Smooth muscle cell (in vitro differentiated cells): ENCODE results near the gene CAPZB. TPM values are rescaled to one million over a fixed set of nuclear protein-coding genes. Genes with fewer than 3 reads are reported as not detected.

Experiments
- DNase-seq: peaks from one replicate; lab custom pipeline; 2025; ENCODE audit not compliant: unreplicated experiment; lab: John Stamatoyannopoulos, UW
- H2AFZ ChIP-seq: fragments of 200-600 bp; sonication (generic); 2 replicates; pipeline ENCODE4 v1.6.0; 2016; ENCODE audit warnings: antibody characterized with exemption, low read depth, mild to moderate bottlenecking
- H3F3A ChIP-seq: fragments of 200-600 bp; sonication (generic); 2 replicates; pipeline ENCODE4 v1.6.0; 2017; ENCODE audit warnings: antibody characterized with exemption, low read depth
- H3K27ac ChIP-seq: fragments of 200-600 bp; sonication (generic); 2 replicates; pipeline ENCODE4 v1.5.1; 2016; ENCODE audit warnings: low read depth, mild to moderate bottlenecking
- H3K27me3 ChIP-seq: fragments of 200-600 bp; sonication (generic); 2 replicates; pipeline ENCODE4 v1.6.1; 2016; ENCODE audit warnings: low read depth, mild to moderate bottlenecking
- H3K36me3 ChIP-seq: fragments of 200-600 bp; sonication (generic); 2 replicates; pipeline ENCODE4 v1.5.1; 2016; ENCODE audit warnings: low read depth
- H3K4me1 ChIP-seq: fragments of 200-600 bp; sonication (generic); 2 replicates; pipeline ENCODE4 v1.5.1; 2016; ENCODE audit warnings: low read depth
- H3K4me2 ChIP-seq: fragments of 200-600 bp; sonication (generic); 2 replicates; pipeline ENCODE4 v1.6.0; 2016; ENCODE audit warnings: mild to moderate bottlenecking
- H3K4me3 ChIP-seq: fragments of 200-600 bp; sonication (generic); 2 replicates; pipeline ENCODE4 v1.5.1; 2016; ENCODE audit warnings: mild to moderate bottlenecking
- H3K79me2 ChIP-seq: fragments of 200-600 bp; sonication (generic); 2 replicates; pipeline ENCODE4 v1.6.0; 2016; ENCODE audit warnings: low read depth, mild to moderate bottlenecking
- H3K9ac ChIP-seq: fragments of 200-600 bp; sonication (generic); 2 replicates; pipeline ENCODE4 v1.6.0; 2016; ENCODE audit warnings: low read depth
- H3K9me3 ChIP-seq: fragments of 200-600 bp; sonication (generic); replicated peaks from 2 replicates; pipeline ENCODE4 v1.5.1; 2016; ENCODE audit warnings: low read depth
- H4K20me1 ChIP-seq: fragments of 200-600 bp; sonication (generic); 2 replicates; pipeline ENCODE4 v1.6.0; 2016; ENCODE audit warnings: low read depth
- WGBS: methylation state at CpG from one replicate; pipeline ENCODE4 v1.1.7; 2016; ENCODE audit warnings: low lambda C conversion rate; 5-methylcytosine and 5-hydroxymethylcytosine counted together
- polyA plus RNA-seq: library from polyadenylated mRNA; unstranded; fragments of >200 nt; fragmentation: Nextera tagmentation; extraction: Ambion mirVana; gene quantifications from 2 replicates; pipeline ENCODE4 v1.2.1, GENCODE V29; 2016
- total RNA-seq: library from RNA; depleted of rRNA; stranded (reverse); fragments of >200 nt; gene quantifications from 2 replicates; pipeline ENCODE4 v1.2.3, GENCODE V29; 2014
- TF ChIP-seq, protein P1 (sequence below): fragments of 200-600 bp; sonication (generic); IDR thresholded peaks from 2 replicates; pipeline ENCODE4 v1.5.1; 2017; ENCODE audit warnings: borderline replicate concordance, mild to moderate bottlenecking, antibody characterized with exemption; ENCODE audit not compliant: insufficient read depth, poor library complexity, severe bottlenecking

Gene CAPZB
- total and polyA plus RNA-seq, 2 experiments from 2014 or later: 205 to 405 TPM

DNA sequence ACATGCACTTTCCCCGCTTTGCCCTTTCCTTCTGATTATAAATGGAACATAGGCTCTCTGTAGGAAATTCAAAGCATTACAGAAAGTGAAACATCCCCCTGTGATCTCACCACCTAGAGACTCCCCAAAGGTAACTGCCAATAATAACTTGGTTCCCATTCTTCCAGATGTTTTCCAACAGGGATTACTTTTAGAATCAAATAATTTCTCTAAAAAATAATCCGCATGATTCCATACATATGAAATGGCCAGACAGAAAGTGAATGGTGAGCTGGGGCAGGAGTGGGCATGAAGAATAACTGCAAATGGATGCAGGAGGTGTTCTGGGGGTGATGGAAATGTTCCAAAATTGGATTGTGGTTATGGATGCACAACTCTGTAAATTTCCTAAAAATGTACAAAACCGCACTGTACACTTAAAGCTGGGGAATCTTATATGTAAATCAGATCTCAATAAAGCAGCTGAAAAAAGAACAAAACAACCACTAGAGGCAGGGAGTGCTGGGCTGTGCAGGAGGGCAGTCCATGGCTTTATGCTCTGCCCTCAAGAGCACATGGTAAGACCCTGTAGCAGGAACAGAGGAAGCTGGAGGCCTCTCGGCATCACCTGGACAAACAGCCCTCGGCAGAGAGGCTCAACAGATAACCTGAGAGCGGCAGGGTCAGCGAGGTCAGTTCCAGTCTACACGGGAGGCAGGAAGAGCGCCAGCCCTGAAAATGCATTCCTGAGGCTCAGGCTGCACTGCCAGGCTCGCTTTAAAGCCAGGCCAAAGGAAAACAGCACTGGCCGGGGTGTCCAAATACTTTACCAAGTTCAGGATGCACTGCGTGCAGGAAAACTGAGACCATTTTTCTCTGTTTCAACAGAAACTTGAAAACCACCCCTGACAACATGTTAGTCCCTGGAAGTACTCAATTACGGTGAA, 39.7 kb downstream of the CAPZB start:
- peak overlapping the region; percentile 23 for H3K9ac ChIP-seq
- H3K4me1 ChIP-seq: peaks cover 31% of the 10 kb centered on the region
- 47% methylated on average over 13 of the region's 13 CpGs for whole genome bisulfite sequencing
- H4K20me1 ChIP-seq: peaks cover 95% of the 10 kb centered on the region
- TF ChIP-seq, protein P1, sequence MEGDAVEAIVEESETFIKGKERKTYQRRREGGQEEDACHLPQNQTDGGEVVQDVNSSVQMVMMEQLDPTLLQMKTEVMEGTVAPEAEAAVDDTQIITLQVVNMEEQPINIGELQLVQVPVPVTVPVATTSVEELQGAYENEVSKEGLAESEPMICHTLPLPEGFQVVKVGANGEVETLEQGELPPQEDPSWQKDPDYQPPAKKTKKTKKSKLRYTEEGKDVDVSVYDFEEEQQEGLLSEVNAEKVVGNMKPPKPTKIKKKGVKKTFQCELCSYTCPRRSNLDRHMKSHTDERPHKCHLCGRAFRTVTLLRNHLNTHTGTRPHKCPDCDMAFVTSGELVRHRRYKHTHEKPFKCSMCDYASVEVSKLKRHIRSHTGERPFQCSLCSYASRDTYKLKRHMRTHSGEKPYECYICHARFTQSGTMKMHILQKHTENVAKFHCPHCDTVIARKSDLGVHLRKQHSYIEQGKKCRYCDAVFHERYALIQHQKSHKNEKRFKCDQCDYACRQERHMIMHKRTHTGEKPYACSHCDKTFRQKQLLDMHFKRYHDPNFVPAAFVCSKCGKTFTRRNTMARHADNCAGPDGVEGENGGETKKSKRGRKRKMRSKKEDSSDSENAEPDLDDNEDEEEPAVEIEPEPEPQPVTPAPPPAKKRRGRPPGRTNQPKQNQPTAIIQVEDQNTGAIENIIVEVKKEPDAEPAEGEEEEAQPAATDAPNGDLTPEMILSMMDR: no peak
- no peak overlapping the region for H2AFZ ChIP-seq
- no peaks in the 10 kb centered on the region for H3K9me3 ChIP-seq
- H3K36me3 ChIP-seq: no peaks in the 10 kb centered on the region
- no peaks in the 10 kb centered on the region for H3K27me3 ChIP-seq
- peak overlapping the region; percentile 41 for H3K4me2 ChIP-seq
- H3F3A ChIP-seq: peaks cover 29% of the 10 kb centered on the region
- H3K4me3 ChIP-seq: no peak overlapping the region
- DNase-seq: no peak
- H3K79me2 ChIP-seq: peaks cover 90% of the 10 kb centered on the region
- H3K27ac ChIP-seq: peak overlapping the region; percentile 64

DNA sequence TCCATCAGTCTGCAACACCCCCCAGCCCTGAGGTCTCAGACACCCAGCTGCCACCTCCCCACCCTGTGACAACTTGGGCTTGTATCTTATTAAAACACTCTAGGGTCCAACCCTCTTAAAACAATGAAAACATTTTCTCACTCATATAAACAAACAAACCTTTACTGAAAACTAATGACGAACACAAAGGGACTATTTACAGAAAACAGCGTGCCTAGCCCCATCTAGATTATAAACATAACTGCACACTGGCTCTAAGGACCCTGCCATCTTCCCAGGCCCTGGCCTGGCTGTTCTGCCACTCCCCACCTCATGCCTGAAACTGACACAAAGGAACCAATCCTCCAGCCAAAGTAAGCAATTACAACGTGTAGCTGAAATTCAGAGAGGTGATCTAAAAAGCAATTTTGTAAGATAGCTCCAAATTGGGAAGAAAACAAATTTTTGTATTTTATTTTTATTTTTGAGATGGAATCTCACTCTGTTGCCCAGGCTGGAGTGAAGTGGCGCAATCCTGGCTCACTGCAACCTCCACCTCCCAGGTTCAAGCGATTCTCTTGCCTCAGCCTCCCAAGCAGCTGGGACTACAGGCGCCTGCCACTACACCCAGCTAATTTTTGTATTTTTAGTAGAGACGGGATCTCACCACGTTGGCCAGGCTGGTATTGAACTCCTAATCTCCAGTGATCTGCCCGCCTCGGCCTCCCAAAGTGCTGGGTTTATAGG, 40.9 kb downstream of the CAPZB start:
- Histone ChIP-seq H4K20me1 (peaks cover 96% of the 10 kb centered on the region), H3K4me1 (peaks cover 28% of the 10 kb centered on the region), H3K27me3 (no peaks in the 10 kb centered on the region), H3K9me3 (no peaks in the 10 kb centered on the region), H3K9ac (no peak overlapping the region), H3F3A (peaks cover 25% of the 10 kb centered on the region), H2AFZ (no peak overlapping the region), H3K4me3 (no peak overlapping the region), H3K4me2 (no peak overlapping the region), H3K36me3 (no peaks in the 10 kb centered on the region), H3K79me2 (peaks cover 89% of the 10 kb centered on the region), H3K27ac (peak overlapping the region; percentile 64)
- 86% methylated on average over 10 of the region's 10 CpGs for WGBS
- TF ChIP-seq, protein P1: no peak
- DNase-seq: no peak

DNA sequence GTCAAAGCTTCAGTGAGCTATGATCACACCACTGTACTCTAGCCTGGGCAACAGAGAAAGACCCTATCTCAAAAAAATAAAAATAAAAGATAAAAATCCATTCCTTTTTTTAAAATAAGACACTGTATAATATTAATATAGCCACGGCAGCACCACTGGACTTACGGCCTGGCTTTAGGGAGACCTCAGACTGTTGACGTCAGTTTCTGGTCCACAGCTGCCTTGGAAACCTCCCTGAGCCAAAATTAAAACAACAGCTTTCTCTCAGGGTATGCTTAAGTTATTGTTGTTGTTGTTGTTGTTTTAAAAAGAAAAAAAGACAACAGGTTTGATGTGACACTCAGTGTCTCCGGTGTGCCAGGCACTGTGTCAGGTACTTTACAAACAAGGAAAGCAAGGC, 42.0 kb downstream of the CAPZB start:
- Histone ChIP-seq H3K27ac (peak overlapping the region; percentile 34), H3K36me3 (no peaks in the 10 kb centered on the region), H2AFZ (no peak overlapping the region), H4K20me1 (peaks cover 96% of the 10 kb centered on the region), H3F3A (peaks cover 28% of the 10 kb centered on the region), H3K4me2 (no peak overlapping the region), H3K79me2 (peaks cover 94% of the 10 kb centered on the region), H3K27me3 (no peaks in the 10 kb centered on the region), H3K9me3 (no peaks in the 10 kb centered on the region), H3K4me1 (peaks cover 23% of the 10 kb centered on the region), H3K9ac (no peak overlapping the region), H3K4me3 (no peak overlapping the region)
- DNase-seq: no peak
- 95% methylated on average over 4 of the region's 4 CpGs for WGBS
- TF ChIP-seq, protein P1: no peak
